Activated CD4-positive, CD25-positive, alpha-beta regulatory T cell (primary cell): Measurements from ENCODE around the gene PRSS38.

ENCODE experiments used
- DNase-seq, 4 experiments: peaks; one replicate each; lab custom pipeline; 2025; lab: John Stamatoyannopoulos, UW

Gene PRSS38

DNA sequence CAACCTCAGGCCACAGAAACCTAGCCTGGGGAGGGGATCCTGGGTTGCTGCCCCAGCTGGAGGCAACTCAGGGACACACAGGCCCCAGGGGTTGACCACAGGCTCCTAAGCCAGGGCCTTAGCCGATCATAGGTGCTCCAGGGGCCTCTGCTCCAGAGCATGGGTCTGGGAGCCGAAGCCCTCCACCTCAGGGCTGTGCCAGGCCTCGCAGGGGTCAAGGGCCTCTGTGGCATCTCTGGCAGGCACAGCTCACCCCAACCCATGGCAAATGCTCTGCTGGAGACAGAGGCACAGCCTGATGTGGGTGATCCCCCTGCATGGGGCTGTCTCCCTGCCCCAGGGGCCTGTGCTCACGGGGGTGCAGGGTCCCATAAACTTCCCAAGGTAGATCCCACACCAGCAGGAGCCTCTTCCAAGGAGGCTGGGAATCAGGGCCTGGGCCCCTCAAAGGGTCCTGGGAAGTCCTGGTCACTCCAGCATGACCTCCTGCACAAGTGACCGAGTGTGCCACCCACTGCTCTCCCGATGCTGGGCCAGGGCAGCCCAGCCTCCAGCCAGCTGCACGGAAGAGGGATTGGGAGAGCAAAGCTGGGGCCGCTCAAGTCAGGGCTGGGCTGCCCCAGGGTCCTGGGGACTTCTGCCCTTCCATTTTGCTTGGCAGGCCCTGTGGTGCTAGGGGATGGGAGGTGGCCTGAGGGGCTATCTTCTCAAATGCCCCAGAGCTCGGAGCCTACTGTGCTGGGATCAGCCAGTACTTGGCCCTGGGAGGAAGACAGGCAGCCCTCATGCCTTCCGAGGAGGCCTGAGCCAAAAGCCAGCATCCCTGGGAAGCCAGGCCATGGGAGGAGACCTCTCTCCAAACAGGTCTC is 22.2 kb upstream of the PRSS38 start:
- DNase-seq: no peak

DNA sequence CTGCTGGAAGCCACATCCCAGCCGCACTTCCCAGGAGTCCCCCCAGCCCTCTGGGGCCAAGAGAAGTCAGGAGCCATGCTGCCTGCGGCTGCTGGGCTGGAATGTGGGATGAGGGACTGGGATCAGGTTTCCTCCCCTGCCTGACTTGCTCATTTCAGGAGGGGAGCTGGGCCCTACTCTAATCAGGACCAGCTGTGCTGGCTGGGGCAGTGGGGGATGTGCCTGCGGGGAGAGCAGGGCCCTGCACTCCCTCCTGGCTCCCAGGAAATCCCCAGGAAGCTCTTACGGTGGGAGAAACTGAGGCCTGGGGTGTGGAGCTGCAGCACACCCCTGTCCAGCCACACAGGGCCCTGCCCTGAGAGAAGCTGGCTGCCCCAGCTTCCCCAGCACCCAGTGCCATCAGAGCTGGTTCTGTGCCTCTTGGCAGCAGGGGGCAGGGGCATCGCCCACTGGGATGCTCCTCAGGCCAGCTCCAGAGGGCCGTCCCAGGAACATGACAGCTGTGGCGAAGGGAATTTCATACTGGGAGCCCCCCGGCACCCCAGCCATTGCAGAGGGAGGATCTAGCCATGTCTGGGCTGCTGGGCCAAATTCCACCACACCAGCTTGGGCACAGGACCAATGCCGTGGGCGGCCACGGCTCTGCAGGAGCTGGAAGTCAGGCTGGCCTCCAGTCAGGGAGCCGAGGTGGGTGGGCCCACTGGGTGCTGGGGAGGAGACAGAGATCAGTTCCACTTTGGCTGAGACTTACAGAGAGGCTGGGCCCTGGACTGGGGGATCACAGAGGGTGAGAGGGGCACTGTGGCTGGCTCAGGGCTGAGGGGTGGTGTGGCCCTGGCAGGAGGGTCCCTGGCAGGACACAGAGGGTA is 21.3 kb upstream of the PRSS38 start:
- no peak for DNase-seq

DNA sequence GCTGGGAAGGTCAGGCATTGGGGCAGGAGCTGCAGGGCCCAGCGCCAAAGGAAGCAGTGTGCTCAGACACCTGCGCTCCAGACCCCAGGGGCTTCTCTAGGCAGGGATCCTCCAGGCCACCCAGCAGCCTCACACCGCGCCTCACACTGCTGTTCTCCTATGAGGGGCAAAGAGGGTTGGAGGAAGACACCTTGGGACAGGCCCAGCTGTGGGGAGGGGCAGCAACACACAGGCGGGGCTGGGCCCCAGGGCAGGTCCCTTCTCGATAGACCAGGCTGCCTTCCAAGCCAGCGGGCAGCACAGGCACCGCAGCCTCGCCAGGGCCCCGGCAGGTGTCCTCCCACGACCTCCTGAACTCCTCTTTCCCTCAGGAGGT is 20.7 kb upstream of the PRSS38 start:
- no peak for DNase-seq

DNA sequence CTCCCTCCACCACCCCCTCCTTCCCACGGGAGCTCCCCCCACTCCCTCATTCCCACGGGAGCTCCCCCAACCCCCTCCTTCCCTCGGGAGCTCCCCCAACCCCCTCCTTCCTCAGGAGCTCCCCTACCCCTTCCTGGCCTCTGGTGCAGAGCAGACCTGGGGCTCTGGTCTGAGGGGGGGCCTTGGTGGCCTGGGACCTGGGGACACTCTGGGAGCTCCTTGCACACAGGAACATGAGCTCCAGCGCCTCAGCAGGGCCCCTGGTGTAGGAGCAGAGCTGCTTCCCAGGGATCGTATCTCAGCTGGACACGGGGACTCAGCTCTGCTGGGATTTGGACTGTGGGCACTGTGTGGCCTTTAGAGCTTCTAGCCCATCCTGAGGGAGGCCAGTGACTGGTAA is 19.7 kb upstream of the PRSS38 start:
- no peak for DNase-seq

DNA sequence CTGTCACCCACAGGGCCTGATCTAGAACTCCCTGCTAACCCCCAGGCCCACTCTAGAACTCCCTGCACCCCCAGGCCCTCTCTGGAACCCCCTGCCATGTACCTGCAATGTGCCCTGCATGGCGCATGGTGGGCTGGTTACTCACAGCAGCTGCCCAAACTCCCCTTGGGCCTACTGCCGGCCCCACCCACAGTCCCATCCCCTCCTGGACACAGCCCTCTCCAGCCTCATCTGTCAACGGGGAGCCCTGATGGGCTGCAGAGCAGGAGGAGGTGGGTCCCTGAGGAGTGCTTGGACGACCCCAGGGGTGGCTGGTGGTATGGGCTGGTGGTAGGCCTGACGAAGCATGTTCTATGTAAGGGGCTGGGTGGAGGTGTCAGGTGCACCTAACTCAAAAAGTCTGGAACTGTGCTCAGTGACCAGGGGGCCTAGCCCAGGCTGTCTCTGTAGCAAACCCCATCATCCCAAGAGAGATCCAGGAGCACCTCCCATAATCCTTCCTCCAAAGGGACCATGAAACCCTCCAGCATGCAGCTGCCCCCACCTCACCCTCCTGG is 19.0 kb upstream of the PRSS38 start:
- DNase-seq: no peak

DNA sequence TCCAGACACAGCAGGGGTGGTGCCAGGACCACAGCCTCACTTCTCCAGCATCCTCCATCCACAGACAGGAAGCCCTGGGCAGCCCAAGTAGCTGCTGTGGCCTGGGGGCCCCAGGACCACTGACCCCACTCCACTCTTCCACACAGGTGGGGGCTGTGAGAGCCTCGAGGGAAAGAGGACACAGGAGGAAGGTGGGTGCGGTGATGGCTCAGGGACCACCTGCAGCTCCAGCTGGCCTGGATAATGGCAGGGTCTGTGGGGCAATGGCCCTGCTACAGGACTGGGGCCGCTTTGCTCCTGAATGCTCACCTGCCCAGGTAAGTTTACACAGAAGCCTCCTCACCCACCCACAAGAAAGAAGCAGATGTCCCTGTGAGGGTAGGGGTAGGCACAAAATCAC is 18.3 kb upstream of the PRSS38 start:
- DNase-seq: no peak

DNA sequence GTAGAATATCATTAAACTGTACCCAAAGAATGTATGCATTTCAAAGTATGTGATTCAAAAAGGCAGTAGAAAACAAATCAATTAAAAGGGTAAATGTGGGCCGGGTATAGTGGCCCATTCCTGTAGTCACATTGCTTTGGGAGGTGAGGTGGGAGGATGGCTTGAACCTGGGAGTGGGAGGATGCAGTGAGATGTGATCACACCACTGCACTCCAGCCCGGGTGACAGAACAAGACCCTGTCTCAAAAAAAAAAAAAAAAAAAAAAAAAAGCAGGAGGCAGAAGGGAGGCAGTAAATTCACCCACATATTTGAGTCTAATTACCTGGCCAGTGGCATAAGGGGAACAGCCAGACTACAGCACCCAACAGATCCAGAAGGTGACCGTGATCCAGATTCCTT is 17.9 kb upstream of the PRSS38 start:
- no peak for DNase-seq

DNA sequence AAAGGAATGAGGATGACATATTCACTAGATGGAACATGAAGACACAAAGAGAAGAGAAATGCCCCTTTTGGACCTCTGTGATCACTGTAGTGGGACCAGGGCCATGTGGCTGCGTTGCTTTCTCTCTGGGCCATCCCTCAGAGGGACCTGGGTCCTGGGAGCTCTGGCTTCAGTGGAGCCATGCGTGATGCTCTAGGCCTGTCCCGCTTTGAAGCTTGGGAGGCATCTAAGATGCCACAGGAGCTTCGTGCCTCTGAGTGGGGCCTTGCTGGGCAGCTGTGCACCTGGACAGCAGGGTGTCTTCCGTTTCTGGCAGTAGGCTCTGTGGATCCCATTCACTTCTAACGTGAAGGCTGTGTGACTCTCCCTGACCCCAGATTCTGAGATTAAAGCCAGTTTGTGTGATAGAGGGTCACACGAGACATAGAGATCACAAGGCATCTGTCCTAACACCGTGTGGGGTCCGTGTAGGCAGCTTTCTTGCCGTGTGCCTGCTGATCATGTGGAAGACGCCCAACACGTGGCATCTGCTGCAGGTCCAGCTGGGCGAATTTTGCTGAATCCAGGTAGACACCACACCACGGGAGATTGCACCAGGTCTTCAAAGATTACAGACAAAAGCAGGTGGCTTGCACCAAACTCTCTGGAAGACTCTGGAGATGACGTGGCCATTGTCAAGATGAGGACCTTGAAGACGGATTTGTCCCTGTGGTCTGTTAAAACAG is 17.2 kb upstream of the PRSS38 start:
- DNase-seq: no peak

DNA sequence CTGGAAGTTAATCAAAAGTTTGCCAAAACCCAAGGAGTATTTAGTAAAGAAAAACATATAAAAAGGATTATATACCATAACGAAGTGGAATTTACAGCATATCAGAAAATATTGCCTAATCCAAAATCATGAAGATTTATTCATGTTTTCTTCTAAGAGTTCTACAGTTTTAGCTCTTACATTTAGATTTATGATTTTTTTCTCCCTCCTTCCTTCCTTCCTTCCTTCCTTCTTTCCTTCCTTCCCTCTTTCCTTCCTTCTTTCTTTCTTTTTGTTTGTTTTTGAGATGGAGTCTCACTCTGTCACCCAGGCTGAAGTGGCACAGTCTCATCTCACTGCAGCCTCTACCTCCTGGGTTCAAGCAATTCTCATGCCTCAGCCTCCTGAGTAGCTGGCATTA is 15.7 kb upstream of the PRSS38 start:
- no peak for DNase-seq

DNA sequence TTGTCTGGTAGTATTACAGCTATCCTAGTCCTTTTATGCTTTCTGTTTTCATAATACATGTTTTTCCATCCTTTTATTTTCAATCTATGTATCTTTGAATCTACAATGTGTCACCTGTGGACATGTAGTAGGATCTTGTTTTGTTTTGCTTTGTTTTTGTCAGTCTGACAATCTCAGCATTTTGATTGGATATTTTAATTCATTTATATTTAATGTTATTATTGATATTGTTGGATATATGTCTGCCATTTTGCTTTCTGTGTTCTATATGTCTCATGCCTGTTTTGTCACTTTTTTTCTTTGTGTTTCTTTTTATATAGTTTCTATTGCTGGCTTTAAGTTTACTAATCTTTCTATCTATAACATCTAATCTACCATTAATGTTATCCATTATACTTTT is 11.5 kb upstream of the PRSS38 start:
- no peak for DNase-seq

DNA sequence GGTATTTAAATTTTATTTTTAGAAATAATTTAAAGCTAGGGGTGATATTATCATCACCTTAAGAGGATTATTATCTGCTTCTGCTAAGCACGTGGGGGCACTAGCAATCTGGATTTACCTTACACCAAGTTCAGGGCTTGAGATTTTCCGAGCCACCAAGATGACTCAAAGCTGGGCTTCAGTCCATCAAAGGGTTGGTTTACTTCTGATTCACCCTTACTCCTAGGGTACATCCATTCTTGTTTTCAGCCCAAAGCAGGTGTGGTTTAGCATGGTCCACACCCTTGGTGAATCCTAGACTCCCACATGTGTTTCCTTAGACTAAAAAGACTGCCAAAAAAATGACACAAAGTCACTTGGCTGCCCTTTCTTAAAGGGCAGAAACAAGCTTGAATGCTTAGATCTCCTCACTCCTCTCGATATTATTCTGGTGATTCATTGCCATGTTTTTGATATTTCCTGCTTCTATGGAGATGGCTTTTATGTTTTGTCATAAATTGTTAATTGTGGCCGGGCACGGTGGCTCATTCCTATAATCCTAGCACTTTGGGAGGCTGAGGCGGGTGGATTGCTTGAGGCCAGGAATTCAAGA is 9.8 kb upstream of the PRSS38 start:
- no peak for DNase-seq

DNA sequence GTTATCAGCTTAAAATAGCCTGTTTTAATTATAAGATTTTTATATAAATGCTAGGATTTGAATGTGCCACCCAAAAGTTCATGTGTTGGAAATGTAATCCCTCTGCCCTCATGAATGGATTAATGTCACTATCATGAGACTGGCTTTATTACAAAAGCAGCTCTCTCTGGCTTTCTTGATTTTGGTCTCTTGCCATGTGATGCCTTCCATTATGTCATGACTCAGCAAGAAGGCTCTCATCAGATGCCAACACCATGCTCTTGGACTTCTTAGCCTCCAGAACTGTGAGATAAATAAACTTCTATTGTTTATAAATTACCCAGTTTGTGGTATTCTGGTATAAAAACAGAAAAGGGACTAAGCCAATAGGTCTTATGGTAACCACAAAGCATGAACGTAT is 6.9 kb upstream of the PRSS38 start:
- no peak for DNase-seq

DNA sequence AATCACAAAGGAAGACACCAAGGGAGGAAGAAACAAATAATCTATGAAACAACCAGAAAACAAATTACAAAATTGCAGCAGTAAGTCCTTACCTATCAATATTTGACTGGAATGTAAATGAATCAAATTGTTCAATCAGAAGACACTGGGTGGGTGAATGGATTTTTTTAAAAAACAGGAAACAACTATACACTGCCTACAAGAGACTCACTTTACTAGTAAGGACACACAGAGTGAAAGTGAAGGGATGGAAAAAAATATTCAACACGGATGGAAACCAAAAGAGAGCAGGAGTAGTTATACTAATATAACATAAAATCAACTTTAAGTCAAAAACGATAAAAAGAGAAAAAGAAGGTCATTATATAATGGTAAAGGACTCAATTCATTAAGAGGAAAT is 6.4 kb upstream of the PRSS38 start:
- no peak for DNase-seq

DNA sequence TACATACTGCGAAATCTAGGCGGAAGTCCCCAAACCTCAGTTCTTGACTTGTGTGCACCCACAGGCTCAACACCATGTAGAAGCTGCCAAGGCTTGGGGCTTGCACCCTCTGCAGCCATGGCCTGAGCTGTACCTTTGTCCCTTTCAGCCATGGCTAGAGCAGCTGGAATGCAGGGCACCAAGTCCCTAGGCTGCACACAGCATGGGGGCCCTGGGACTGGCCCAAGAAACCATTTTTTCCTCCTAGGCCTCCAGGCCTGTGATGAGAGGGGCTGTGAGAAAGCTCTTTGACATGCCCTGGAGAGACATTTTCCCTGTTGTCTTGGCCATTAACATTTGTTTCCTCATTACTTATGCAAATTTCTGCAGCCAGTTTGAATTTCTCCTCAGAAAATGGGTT is 1.5 kb upstream of the PRSS38 start:
- no peak for DNase-seq

DNA sequence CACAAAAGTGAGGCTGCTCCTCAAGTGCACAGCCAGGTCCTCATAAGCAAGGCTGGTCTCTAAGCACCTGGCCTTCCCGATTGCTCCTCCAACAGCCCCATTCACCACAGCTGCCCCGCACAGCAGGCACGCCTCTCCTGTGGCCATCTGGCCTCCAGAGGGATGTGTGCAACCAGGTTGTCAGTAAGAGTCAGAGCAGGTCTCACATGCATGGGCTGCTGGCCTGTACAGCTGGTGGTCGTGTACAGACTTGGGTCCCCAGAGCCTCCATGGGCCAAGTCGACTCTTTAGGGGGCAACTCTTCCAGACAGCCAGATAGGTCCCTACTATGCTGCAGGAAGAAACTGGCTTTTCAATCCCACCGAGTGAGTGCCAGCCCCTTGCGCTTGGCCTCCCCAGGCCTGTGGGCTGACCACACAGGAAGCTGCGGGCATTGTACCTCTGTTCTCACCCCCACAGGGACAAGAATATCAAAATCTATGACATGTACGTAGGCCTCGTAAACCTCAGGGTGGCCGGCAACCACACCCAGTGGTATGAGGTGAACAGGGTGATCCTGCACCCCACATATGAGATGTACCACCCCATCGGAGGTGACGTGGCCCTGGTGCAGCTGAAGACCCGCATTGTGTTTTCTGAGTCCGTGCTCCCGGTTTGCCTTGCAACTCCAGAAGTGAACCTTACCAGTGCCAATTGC is 1.4 kb downstream of the PRSS38 start:
- DNase-seq: no peak

DNA sequence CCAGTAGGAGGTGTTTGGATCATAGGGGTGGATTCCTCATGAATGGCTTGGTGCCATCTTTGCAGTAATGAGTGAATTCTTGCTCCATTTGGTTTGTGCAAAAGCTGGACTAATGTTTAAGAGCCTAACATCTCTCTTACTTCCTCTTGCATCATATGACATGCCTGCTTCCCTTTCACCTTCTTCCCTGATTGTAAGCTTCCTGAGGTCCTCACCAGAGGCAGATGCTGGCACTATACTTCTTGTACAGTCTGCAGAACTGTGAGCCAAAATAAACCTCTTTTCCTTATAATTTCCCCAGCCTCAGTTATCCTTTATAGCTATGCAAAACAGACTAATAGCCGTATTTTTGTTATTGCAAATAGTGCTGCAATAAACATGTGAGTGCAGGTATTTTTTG is 8.1 kb downstream of the PRSS38 start:
- DNase-seq: no peak

DNA sequence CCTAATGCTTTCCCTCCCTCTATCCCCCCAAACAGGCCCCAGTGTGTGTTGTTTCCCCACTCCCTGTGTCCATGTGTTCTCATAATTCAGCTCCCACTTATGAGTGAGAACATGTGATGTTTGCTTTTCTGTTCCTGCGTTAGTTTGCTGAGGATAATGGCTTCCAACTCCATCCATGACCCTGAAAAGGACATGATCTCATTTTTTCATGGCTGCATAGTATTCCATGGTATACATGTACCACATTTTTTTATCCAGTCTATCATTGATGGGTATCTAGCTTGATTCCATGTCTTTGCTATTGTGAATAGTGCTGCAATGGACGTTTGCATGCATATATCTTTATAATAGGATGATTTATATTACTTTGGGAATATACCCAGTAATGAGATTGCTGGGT is 8.7 kb downstream of the PRSS38 start:
- no peak for DNase-seq

DNA sequence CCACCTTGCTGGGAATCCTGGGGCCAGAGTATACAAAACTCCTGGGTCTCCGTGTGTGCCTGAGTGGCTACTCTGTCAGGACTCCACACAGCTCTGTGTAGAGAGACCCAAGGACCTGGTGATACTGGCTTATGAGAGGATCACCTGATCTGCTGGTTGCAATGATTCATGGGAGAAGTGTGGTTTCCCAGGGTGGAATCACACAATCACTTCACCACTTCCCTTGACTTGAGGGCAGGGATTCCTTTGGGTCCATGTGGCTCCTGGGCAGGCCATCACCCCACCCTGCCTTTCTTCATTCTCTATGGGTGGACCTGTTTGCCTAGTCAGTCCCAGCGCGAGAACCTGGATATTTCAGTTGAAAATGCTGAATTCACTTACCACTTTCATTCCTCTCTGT is 13.3 kb downstream of the PRSS38 start:
- no peak for DNase-seq

DNA sequence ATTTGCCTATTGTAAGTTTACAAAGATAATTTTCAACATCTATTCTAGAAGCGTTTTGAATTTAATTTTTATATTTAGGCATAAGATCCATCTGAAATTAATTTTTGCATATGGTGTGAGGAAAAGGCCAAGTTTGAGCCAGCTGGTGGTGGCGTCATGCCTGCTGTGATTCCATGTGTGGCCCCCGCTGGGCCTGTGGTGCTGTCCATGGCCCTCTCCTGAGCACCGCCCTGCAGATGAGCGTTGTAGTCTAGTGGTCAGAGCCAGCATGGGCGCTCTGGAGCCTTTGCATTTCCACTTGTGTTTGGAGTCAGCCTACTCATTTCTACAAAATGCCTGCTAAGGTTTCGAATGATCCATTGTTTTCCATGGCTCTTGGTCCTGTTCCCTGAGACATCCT is 22.7 kb downstream of the PRSS38 start:
- no peak for DNase-seq

DNA sequence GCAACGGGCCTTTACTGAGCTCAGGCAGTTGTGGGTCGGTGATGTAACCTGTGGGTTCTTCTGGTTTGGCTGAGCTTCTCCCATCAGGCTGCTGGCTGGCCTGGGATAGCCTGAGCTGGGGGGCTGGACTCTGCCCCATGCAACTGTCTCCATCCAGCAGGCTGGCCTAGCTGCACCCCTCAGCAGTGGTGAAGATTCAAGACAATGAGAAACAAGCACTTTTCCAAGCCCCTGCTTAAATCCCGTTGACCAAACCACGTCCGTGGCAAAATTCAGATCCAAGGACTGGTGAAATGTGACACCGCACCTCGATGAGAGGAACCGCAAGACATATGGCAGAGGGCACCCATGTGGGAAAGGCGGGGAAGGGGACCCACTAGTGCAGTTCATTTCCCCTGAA is 25.6 kb downstream of the PRSS38 start:
- no peak for DNase-seq
